Measurements from ENCODE around the gene KLHDC4.

Gene KLHDC4

DNA sequence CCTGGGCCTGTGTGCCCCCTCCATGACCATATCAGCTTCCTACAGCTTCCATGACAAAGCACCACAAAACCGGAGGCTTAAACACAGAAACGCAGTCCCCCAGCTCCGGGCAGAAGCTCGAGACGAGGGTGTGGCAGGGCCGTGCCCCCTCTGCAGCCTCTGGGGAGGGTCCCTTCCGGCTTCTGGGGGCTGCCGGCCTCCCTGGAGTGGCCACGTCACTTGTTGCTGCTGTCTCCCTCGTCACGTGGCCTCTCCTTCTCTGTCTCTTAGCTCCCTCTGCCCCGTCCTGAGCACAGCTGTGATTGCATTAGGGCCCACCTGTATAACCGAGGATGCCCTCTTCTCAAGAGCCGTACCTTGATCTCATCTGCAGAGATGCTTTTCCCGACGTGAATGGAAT lies 98.9 kb downstream of the KLHDC4 start:
- in situ Hi-C loops (cut with MboI; ENCODE audit: low sequenced_read_pairs), result no loop called here

DNA sequence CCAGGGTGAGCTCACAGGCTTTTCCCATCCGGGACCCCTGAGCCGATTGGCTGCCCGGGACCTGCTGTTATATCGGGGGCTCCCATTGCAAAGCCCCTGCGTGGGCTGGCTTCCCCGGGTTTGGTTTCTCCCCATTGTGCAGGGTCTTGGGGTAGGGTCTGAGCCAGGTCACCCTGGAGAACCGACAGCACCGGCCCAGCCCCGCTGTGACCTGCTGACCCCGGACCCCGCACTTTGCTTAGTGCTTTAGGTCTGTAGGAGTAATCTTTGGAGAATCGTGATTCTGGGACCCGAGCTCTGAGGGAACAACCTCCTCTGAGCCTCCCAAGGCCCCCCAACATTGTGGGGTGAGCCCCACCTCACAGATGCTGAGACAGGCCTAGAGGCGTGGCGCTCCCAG lies 100.6 kb downstream of the KLHDC4 start:
- in situ Hi-C loops (cut with MboI; ENCODE audit: low sequenced_read_pairs), result no loop called here

DNA sequence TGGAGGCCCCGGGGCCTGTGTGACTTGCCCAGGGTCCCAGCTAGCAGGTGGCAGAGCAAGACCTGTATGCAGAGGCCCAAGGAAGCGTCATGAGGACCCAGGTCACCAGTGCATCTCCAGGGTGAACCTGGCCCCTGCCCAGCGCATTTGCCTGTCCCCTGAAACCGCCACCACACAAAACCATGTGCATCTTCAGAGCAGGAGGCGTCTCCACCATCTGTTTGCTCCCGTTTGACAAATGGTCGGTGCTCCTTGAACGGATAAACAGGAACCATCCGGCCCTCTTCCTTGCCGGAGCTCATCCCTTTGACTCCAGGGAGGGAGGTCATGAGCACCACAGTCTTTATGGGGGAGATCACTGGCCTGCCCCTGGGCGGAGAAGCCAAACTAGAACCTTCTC lies 101.0 kb downstream of the KLHDC4 start:
- in situ Hi-C loops (cut with MboI; ENCODE audit: low sequenced_read_pairs), result no loop called here

DNA sequence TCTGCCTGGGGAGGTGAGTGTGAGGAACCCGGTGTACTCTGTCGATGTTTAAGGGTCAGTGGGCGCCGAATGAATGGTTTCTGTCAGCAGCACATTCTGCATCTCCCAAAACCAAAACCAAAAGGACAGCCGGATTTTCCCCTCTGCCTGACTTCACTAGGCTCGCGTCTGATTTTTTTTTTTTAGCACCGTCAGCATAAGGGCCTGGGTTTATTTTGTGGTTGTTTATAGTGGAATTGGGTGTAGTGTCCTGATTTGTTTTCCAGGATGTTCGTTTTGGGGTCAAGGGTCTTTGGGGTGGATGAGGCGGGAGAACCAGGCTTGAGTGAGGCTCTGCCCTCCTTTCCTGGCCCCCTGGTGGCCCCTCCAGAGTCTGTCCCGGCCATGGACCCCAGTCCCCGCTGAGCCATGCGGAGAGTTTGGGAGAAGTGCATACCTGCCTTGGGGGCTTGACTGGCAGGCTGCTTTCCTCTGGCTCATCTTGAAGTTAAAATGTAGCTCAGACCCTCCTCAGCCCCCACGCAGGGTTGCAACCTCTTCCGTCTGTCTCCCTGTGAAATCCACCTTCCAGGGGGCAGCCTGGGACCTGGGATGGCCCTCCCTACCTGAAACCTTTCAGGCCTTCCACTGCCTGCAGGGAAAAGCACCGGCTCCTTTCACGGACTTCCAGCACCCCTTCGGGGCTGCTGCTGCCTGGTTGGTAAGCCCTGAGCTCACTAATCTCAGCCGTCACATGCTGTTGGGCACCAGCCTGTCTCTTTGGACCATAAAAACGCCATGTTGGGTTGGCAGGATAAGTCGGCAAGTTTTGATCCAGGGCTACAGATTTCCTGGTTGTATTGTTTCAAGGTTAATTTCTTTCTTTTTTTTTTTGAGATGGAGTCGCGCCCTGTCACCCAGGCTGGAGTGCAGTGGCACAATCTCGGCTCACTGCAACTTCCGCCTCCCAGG lies 103.3 kb downstream of the KLHDC4 start:
- in situ Hi-C loops (cut with MboI; ENCODE audit: low sequenced_read_pairs), result no loop called here

DNA sequence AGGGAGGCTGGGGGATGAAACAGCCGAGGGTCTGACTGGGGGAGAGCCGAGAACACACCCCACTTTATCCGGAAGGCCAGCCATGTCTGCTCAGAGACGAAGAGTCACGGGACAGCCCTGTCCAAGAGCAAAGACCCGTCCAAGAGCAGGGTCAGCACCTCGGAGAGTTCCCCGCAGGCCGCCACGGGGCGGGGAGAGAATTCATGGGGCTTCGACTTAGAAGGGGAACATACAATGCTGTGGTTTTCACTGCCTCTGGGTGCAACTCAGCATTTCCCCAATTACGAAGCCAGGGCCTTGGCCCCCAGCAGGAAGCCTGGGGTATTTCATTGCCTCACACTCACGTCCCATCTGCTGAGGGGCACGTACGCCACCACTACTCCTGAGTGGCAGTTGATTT lies 104.2 kb downstream of the KLHDC4 start:
- in situ Hi-C loops (cut with MboI; ENCODE audit: low sequenced_read_pairs), result no loop called here

DNA sequence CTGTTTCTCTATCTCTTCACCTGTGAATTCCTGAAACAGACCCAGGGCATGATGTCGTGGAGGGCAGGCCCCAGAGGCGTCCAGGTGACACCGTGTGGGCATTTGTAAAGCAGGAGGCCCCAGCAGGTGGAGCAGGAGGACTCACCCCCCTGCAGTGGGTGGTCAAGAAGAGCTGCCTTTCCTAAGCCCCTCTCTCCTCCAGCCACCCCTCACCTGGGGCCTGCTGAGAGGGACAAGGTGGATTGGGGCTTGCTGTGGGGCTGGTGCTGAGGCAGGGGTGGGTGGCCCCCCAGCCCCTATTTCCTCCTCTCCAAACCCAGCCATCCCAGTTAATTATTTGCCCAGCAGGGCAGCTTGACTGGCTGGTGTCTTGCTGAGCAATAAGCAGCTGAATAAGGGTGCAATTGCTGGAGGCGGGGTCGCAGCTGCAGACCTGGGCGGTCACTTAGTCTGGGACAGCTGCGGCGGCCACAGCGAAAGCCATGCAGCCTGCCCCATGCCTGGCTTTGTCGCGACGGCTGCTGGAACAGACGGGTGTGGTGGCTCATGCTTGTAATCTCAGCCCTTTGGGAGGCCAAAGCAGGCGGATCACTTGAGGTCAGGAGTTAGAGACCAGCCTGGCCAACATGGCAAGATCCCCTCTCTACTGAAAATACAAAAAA lies 107.1 kb downstream of the KLHDC4 start:
- in situ Hi-C loops (cut with MboI; ENCODE audit: low sequenced_read_pairs), result no loop called here

Measured in hTERT RPE-1 (cell line).